Colonic mucosa (tissue), 4 donors: Measurements from ENCODE around the gene UPK1B. TPM values are rescaled to one million over a fixed set of nuclear protein-coding genes. Genes with fewer than 3 reads are reported as not detected.
"Not testable (repeated sequence)": the region's sequence is repeated elsewhere in the genome, so short reads cannot be mapped to it uniquely, and the experiment has no call there.

Experiments
- DNase-seq: peaks from one replicate; pipeline ENCODE4 v3.0.0-alpha.2; 2020
- H3K27ac ChIP-seq: fragments of 200-600 bp; one replicate; pipeline ENCODE4 v1.8.0; 2021
- H3K27me3 ChIP-seq: fragments of 200-600 bp; one replicate; pipeline ENCODE4 v1.8.0; 2021
- H3K36me3 ChIP-seq: fragments of 200-600 bp; one replicate; pipeline ENCODE4 v1.8.0; 2021
- H3K4me1 ChIP-seq: fragments of 200-600 bp; one replicate; pipeline ENCODE4 v1.8.0; 2021; ENCODE audit warnings: mild to moderate bottlenecking
- H3K4me3 ChIP-seq: fragments of 200-600 bp; one replicate; pipeline ENCODE4 v1.8.0; 2021
- H3K9ac ChIP-seq, 2 donors: one replicate each; pipeline ENCODE4 v1.7.0; 2013; ENCODE audit warnings: control low read depth in 2 of 2, low read depth in 2 of 2, low read length in 2 of 2
- H3K9me3 ChIP-seq: fragments of 200-600 bp; one replicate; pipeline ENCODE4 v1.8.0; 2021
- intact Hi-C: fragments of 100-400 bp; cut with DNase I; formaldehyde crosslinking; loops from one replicate; pipeline ENCODE4 v1.14.1; 2022
- total RNA-seq, 2 donors: library from RNA; stranded (reverse); fragmentation: NEBNext Ultra II Directional in 1 of 2; extraction: Animal tissue kit (Norgen Biotek cat#: 25700) in 1 of 2; gene quantifications; one replicate each; pipeline ENCODE4 v1.2.1, GENCODE V29; 2021
- TF ChIP-seq, protein P1 (sequence below): fragments of 200-600 bp; IDR thresholded peaks from one replicate; pipeline ENCODE4 v1.8.0; 2022; ENCODE audit warnings: antibody characterized with exemption, mild to moderate bottlenecking
- donor health status: healthy.
- donor health status: DM: no; HTN: no; CAD: no.
- donor health status: DM: no; HTN: no; CAD: no.

The UPK1B gene
- total RNA-seq, 2 donors from 2014 or later, result not detected

DNA sequence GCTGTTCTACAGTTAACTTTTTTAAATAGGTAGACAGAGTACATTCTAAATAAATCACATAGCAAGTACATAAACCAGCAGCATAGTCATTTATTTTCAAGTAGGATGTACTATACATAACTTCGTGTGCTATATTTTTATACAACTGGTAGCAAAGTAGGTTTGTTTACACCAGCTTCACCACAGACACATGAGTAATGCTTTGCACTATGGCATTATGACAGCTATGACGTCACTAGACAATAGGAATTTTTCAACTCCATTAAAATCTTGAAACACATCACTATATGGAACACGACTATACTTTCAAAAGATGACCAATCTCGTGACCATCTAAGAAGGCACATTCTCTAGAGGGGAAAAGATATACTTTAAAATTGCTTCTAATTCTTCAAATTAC, 23.9 kb upstream of the UPK1B start:
- Histone ChIP-seq H3K27ac (no peak overlapping the region), H3K36me3 (no peaks in the 10 kb centered on the region), H3K4me3 (no peak overlapping the region), H3K9ac (no peak overlapping the region), H3K9me3 (no peaks in the 10 kb centered on the region), H3K4me1 (no peaks in the 10 kb centered on the region), H3K27me3 (no peaks in the 10 kb centered on the region)
- no peak for DNase-seq
- intact Hi-C loops, result no loop called here
- TF ChIP-seq, protein P1, sequence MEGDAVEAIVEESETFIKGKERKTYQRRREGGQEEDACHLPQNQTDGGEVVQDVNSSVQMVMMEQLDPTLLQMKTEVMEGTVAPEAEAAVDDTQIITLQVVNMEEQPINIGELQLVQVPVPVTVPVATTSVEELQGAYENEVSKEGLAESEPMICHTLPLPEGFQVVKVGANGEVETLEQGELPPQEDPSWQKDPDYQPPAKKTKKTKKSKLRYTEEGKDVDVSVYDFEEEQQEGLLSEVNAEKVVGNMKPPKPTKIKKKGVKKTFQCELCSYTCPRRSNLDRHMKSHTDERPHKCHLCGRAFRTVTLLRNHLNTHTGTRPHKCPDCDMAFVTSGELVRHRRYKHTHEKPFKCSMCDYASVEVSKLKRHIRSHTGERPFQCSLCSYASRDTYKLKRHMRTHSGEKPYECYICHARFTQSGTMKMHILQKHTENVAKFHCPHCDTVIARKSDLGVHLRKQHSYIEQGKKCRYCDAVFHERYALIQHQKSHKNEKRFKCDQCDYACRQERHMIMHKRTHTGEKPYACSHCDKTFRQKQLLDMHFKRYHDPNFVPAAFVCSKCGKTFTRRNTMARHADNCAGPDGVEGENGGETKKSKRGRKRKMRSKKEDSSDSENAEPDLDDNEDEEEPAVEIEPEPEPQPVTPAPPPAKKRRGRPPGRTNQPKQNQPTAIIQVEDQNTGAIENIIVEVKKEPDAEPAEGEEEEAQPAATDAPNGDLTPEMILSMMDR, result no peak

DNA sequence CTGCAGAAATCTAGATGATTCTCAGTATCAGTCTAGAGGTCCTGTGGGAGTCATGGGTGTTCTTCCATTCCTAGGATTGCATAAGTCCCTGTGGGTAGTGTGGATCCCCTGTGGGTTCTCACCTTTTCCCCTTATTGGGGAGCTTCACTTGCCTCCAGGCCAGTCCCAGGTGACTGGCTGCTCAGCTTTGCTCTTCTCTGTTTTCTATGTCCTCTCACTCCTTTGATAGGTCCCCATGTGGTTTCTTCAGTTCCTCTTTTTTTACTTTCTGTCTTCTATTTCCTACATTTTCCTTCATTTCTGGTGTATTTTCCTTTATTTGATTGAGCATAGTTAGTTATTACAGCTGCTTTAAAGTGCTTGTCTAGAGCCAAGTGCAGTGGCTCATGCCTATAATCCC, 16.5 kb upstream of the UPK1B start:
- no peak for DNase-seq
- Histone ChIP-seq H3K9me3 (no peaks in the 10 kb centered on the region), H3K27me3 (no peaks in the 10 kb centered on the region), H3K9ac (no peak overlapping the region), H3K27ac (no peak overlapping the region), H3K36me3 (no peaks in the 10 kb centered on the region), H3K4me3 (no peak overlapping the region), H3K4me1 (no peaks in the 10 kb centered on the region)
- TF ChIP-seq, protein P1, result no peak
- intact Hi-C loops, result no loop called here

DNA sequence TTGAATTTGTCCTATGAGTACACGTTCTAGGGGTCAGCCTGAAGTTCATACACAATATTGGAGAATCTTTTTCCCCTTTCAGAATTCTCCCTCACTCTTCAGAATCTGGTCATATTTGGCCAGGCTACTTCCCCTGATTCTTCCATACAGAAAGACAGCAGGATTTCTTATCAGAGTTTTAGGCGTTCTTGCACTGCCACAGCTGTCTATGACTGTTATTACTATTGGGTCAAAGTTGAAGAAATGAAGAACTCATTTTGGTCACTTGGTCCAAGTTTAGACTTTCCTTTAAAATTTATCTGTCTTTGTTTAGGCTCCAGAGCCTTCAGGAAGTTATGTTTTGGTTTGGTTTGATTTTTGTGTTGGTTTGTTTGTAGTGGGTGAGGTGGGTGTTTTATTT, 15.4 kb upstream of the UPK1B start:
- no peak overlapping the region for H3K4me3 ChIP-seq
- intact Hi-C loops, result no loop called here
- no peaks in the 10 kb centered on the region for H3K9me3 ChIP-seq
- DNase-seq, result no peak
- no peak overlapping the region for H3K9ac ChIP-seq
- no peaks in the 10 kb centered on the region for H3K36me3 ChIP-seq
- no peaks in the 10 kb centered on the region for H3K4me1 ChIP-seq
- H3K27me3 ChIP-seq, result no peaks in the 10 kb centered on the region
- H3K27ac ChIP-seq, result no peak overlapping the region
- TF ChIP-seq, protein P1, result no peak

DNA sequence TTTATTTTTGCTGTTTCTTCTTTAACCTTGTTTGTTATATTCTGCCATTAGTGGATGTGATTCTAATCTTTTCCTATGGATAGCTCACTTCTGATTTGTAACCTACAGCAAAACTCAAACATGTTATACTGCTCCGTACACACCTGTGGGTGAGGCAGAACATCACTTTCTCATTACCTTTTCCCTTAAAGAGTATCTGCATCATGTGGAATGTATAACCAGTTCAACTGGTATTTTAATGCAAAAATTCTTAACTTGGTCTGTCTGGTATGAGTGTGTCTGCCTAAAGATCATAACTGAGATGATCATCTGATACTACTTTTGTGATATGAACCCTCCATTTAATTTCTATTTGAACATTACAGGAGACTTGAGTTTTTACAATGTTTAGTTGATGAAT, 13.0 kb upstream of the UPK1B start:
- Histone ChIP-seq H3K9ac (no peak overlapping the region), H3K27ac (no peak overlapping the region), H3K9me3 (no peaks in the 10 kb centered on the region), H3K4me1 (no peaks in the 10 kb centered on the region), H3K36me3 (no peaks in the 10 kb centered on the region), H3K27me3 (no peaks in the 10 kb centered on the region), H3K4me3 (no peak overlapping the region)
- no peak for DNase-seq
- TF ChIP-seq, protein P1, result no peak
- intact Hi-C loops, result no loop called here

DNA sequence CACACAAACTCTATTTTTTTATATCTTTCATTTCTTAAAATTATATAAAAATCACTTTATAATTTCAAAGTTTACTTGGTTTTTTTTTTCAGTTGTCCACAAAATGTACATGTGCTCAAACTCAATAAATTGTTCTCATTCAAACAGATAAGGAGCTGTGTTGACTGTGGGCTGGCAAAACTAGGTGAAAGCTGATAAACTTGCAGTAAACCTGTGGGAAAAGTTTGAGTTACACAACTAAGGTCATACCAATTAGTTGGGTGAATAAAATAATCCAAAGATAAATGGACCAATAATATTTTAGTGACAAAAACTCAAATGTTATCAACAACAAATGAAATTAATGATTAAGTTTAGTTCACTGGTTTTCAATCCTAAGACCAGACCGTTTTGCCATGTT, 12.6 kb upstream of the UPK1B start:
- Histone ChIP-seq H3K27ac (no peak overlapping the region), H3K4me1 (no peaks in the 10 kb centered on the region), H3K4me3 (no peak overlapping the region), H3K9me3 (no peaks in the 10 kb centered on the region), H3K9ac (no peak overlapping the region), H3K27me3 (no peaks in the 10 kb centered on the region), H3K36me3 (no peaks in the 10 kb centered on the region)
- intact Hi-C loops, result no loop called here
- TF ChIP-seq, protein P1, result no peak
- DNase-seq, result no peak

DNA sequence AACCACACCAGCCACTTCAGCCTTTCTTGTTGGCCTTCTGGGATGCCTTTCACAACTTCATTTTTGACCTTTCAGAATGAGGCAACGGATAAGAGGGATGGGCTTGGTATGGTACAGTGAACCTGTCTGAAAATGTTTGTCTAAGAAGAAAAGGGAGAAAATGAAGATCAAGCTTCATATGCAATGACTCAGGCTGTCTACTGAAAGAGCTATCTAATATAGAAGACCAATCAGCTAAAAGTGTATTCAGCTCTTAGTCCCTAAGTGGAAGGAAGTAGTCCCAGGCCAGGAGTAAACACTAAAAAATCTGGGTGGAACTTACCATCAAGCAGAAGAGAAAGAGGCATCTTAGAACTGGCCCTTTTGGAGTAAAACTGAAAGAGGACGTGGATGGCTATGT, 12.2 kb upstream of the UPK1B start:
- Histone ChIP-seq H3K36me3 (no peaks in the 10 kb centered on the region), H3K4me1 (no peaks in the 10 kb centered on the region), H3K9ac (no peak overlapping the region), H3K27me3 (no peaks in the 10 kb centered on the region), H3K9me3 (no peaks in the 10 kb centered on the region), H3K4me3 (no peak overlapping the region), H3K27ac (no peak overlapping the region)
- TF ChIP-seq, protein P1, result no peak
- DNase-seq, result no peak
- intact Hi-C loops, result no loop called here

DNA sequence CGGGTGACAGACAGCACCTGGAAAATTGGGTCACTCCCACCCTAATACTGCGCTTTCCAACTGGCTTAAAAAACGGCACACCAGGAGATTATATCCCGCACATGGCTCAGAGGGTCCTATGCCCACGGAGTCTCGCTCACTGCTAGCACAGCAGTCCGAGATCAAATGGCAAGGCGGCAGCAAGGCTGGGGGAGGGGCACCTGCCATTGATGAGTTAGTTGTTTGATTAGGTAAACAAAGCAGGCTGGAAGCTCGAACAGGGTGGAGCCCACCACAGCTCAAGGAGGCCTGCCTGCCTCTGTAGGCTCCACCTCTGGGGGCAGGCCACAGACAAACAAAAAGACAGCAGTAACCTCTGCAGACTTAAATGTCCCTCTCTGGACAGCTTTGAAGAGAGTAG, 8.7 kb upstream of the UPK1B start:
- H3K4me3 ChIP-seq, H3K9ac ChIP-seq, DNase-seq, H3K9me3 ChIP-seq, intact Hi-C loops, H3K4me1 ChIP-seq, H3K27me3 ChIP-seq, H3K36me3 ChIP-seq, H3K27ac ChIP-seq: not testable (repeated sequence)
